GM10266 (cell line): ENCODE results near the gene CD33.

Experiments
- DNase-seq: peaks from one replicate; pipeline ENCODE4 v3.0.0; 2012; ENCODE audit errors: extremely low spot score
- TF ChIP-seq, protein P1 (sequence below): IDR thresholded peaks from 2 replicates; pipeline ENCODE4 v1.5.1; 2012; ENCODE audit warnings: mild to moderate bottlenecking, low read depth; ENCODE audit not compliant: control insufficient read depth, insufficient read depth; ENCODE audit errors: missing control alignments

CD33 gene

DNA sequence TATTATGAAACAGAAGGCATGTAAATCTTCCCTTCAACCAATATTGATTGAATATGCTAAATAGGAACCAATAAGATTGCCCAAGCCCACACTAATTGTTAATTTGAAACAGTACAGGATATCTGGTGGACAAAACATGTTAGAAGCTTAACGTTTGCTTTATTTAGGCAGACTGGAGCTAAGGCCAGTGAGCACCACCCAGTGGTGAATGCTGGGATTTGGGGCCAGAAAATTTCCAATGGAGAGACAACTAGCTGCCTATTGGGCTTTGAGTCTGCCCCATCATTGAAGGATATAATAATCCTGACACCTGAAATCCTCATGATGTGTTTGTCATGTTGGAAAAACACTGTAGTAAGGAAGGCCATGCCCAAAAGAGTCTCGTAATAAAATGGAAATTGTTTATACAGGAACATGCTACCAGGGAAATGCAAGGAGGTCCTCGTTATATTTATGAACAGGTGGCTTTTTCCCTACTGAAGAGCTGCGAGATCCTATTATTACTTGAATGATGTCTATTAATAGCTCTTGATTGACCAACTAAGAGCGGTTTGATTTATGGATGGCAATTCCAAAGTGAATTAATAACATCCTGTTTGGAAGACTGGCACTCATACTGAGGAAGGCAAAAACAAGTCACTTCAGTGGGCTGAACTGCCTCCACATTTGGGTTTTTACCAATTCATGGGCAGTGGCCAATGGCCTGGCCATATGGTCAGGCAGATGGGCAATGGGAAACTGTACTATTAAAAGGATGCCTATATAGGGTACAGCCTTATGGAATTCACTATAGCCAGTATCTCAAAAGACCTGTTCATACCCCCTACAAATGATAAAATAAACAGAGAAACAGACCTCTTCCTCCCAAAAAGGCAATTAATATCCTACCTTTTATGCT lies 34.7 kb downstream of the CD33 start:
- TF ChIP-seq, protein P1, sequence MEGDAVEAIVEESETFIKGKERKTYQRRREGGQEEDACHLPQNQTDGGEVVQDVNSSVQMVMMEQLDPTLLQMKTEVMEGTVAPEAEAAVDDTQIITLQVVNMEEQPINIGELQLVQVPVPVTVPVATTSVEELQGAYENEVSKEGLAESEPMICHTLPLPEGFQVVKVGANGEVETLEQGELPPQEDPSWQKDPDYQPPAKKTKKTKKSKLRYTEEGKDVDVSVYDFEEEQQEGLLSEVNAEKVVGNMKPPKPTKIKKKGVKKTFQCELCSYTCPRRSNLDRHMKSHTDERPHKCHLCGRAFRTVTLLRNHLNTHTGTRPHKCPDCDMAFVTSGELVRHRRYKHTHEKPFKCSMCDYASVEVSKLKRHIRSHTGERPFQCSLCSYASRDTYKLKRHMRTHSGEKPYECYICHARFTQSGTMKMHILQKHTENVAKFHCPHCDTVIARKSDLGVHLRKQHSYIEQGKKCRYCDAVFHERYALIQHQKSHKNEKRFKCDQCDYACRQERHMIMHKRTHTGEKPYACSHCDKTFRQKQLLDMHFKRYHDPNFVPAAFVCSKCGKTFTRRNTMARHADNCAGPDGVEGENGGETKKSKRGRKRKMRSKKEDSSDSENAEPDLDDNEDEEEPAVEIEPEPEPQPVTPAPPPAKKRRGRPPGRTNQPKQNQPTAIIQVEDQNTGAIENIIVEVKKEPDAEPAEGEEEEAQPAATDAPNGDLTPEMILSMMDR, result peak; percentile 81
- peak; percentile 54 for DNase-seq

DNA sequence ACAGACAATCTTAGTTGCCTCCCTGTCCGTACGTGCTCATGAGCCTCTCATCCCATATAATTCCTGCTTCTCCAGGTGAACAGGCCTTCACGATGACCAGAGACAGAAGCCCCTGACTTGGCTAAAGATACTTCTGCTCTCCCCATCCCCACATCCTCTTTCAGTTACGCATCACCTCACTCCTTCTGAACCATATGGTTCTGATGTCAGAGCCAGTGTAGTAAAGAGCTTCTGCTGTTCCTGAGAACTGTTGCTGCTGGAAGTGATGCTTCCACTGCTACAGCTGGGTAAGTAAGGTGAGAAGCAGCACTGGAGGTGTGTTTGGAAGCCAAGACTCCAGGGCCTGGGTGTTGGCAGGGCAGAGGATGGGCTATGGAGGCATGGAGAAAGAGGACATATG lies 38.9 kb downstream of the CD33 start:
- TF ChIP-seq, protein P1, result no peak
- no peak for DNase-seq

DNA sequence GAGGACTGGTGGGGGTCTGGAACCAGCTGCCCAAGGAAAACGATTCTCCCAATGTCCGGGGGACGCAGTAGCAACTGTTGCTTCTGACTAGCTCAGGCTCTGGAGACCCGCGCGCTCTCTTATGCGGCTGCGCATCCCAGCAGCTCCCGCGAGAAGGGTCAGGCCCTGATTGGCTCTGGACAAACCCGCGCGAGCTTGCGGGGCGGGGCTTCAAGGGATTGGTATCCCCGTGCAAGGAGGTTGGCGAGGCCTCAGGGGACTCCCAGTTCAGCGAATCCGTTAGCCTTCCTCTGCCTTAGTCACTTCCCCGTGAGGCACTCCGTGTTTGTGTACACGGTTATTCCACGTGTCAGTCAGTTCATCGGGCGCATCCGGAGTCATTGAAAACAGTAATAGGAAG lies 46.2 kb downstream of the CD33 start:
- TF ChIP-seq, protein P1, result no peak
- no peak for DNase-seq

DNA sequence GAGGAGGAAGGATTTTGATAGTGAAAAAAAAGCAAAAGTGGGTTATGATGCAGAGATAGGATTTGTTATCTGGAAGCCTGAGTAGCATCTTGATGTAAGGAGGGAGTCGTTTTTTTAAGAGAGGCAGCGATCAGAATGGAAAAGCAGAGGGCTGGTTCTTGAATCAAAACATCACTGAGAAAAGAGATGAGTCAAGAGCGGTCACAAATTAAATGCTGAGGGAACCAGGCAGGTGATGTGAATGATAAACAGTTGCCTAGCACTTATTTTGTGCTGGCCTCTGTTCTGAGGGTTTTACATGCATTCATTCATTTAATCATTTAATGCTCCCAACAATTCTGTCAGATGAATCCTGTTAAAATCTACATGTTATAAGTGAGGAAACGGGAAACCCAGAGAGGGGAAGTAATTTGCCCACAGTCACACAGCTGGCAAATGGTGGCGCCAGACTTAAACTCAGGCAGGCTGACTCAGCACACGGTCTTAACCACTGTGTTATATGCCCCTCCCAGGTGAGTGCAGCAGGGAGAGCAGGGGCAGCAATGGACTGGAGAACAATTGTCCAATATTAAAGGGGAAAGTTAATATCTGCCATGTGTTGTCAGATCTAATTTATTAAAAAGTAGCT lies 47.4 kb downstream of the CD33 start:
- TF ChIP-seq, protein P1, result no peak
- no peak for DNase-seq

DNA sequence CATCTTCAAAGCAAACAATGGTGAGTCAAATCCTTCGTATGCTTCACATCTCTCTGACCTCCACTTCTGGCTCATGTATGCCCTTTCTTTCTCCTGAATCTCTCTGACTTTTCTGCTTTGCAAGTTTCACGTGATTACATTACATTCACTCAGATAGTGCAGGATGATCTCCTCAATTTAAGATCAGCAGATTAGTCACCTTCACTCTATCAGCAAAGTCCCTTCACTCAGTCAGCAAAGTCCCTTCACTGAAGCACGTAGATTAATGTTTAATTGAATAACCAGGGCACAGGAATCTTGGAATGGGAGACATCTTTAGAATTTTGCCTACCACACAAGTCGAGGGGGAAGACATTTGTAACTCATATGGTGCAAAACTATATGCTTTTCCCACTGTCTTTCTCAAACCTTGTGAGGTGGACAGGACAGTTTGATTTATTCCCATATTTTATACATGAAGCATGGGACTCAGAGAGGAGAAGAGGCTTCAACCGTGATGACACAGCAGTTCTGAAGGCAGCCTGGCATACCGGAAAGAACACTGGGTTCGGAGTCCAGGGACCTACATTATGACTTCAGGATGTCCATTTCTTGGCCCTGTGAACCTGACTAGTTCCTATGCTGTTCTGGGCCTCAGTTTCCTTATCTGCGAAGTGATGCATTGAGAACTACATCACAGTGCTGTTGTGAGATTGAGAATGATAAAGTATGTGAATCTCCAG lies 49.3 kb downstream of the CD33 start:
- no peak for DNase-seq
- TF ChIP-seq, protein P1, result no peak

DNA sequence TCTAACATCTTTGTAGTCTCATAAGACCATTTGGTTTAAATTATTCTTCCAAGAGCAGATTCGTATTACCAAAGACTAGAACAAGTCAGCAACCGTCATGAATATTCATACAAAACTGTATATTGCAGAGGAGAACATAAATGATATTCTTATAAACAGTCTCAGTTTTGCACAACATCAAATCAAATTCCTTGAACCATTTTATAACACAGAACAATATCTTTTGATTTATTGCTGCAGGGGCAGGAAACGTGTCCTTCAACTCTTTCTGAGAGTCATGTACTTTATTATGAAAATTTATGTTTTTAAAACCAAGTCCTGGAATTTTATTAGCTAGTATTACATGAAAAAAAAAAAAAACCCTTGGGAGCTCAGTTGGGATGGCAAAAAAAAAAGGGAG lies 52.2 kb downstream of the CD33 start:
- TF ChIP-seq, protein P1, result no peak
- DNase-seq, result no peak
